ENCODE data around the gene CNTNAP2.

DNA sequence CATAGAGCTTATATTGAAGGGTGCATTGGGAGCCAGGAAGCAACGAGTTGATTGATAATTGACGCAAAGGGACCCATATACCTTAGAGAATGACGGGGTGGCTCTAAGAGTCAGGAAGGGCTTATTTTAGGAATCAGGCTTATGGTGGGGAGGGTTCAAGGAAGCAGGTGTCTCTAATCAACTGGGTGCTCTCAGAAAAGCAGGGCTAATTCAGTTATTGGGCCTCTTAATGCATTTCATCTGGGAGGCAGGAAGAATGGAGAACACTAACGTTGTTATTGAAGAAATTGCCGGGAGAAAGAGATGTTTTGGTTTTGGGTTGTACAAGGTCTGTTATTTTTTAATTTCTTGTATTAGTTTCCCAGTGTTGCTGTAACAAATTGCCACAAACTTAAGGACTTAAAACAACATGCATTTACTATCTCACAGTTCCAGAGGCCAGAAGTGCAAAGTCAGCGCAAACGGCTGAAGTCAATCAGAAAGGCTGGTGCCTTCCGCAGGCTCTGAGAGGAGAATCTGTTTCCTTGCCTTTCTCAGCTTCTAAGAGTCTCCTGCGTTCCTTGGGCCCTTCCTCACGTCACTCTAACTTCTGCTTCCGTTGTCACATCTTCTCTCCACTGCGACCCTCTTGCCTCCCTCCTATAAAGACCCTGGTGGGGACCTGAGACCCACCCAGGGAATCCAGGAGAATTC lies 2145.5 kb downstream of the CNTNAP2 start:
- TF ChIP-seq ZNF121 (tag by site-specific recombination; IDR thresholded peaks at IDR 0.05): no peak
- no peak for TF ChIP-seq ZNF24 (tag by site-specific recombination; IDR thresholded peaks at IDR 0.05)
